Natural killer cell (primary cell): ENCODE results near the gene GDF15. TPM values are rescaled to one million over a fixed set of nuclear protein-coding genes. Genes with fewer than 3 reads are reported as not detected.

Experiments
- ATAC-seq, 3 donors: fragments of 150-1000 bp in 2 of 3; fragments of 200-7000 bp in 1 of 3; cut with Tn5 transposase; 1 replicate in 1 of 3; 2 replicates in 2 of 3; pipeline ENCODE4 v1.10.0; 2021; ENCODE audit warnings: mild to moderate bottlenecking in 2 of 3, moderate library complexity in 2 of 3
- DNase-seq, 2 donors: peaks; one replicate each; pipeline versions ENCODE4 v3.0.0 to v3.0.0-alpha.2; 2013 to 2021; ENCODE audit warnings: mixed read lengths in 1 of 2
- H3K27ac ChIP-seq: one replicate; pipeline ENCODE4 v1.5.1; 2013; ENCODE audit warnings: mild to moderate bottlenecking, low read length
- H3K27me3 ChIP-seq: one replicate; pipeline ENCODE4 v1.6.1; 2013; ENCODE audit warnings: low read length; ENCODE audit not compliant: control insufficient read depth, insufficient read depth
- H3K36me3 ChIP-seq: one replicate; pipeline ENCODE4 v1.6.1; 2013; ENCODE audit warnings: low read length; ENCODE audit not compliant: control insufficient read depth, insufficient read depth
- H3K4me1 ChIP-seq: one replicate; pipeline ENCODE4 v1.6.1; 2013; ENCODE audit warnings: low read length; ENCODE audit not compliant: control insufficient read depth, insufficient read depth
- H3K4me3 ChIP-seq: one replicate; pipeline ENCODE4 v1.5.1; 2013; ENCODE audit warnings: low read length
- H3K9me3 ChIP-seq: one replicate; pipeline ENCODE4 v1.6.1; 2013; ENCODE audit warnings: low read length; ENCODE audit not compliant: control insufficient read depth, insufficient read depth
- H3K27ac Mint-ChIP-seq, 2 donors: one replicate each; pipeline ENCODE4 v1.8.0; 2022; ENCODE audit warnings: mild to moderate bottlenecking in 2 of 2, mixed read lengths in 2 of 2, moderate library complexity in 1 of 2
- H3K27me3 Mint-ChIP-seq, 2 donors: one replicate each; pipeline ENCODE4 v1.8.0; 2022; ENCODE audit warnings: low read depth in 2 of 2, mixed read lengths in 2 of 2
- H3K36me3 Mint-ChIP-seq: one replicate; pipeline ENCODE4 v1.8.0; 2022; ENCODE audit warnings: mixed read lengths
- H3K4me1 Mint-ChIP-seq, 2 donors: one replicate each; pipeline ENCODE4 v1.8.0; 2022; ENCODE audit warnings: mixed read lengths in 2 of 2
- H3K4me3 Mint-ChIP-seq: one replicate; pipeline ENCODE4 v1.8.0; 2022; ENCODE audit warnings: mild to moderate bottlenecking, moderate library complexity, mixed read lengths
- H3K9me3 Mint-ChIP-seq, 2 donors: one replicate each; pipeline ENCODE4 v1.8.0; 2022; ENCODE audit warnings: mixed read lengths in 2 of 2
- CTCF ChIP-seq: fragments of 200-600 bp; IDR thresholded peaks from one replicate; pipeline ENCODE4 v1.8.0; 2022; ENCODE audit warnings: antibody characterized with exemption
- WGBS: methylation state at CpG from one replicate; pipeline ENCODE4 v1.1.7; 2013; ENCODE audit warnings: missing lambda C conversion rate; ENCODE audit not compliant: insufficient coverage; 5-methylcytosine and 5-hydroxymethylcytosine counted together
- intact Hi-C: fragments of 100-400 bp; cut with micrococcal nuclease; formaldehyde crosslinking; loops from one replicate; pipeline ENCODE4 v1.14.2; 2022
- total RNA-seq, 4 donors: library from RNA; stranded (reverse); fragments of 120-200 nt in 1 of 4; gene quantifications; one replicate each; pipeline versions ENCODE4 v1.2.3 to v1.2.4, GENCODE V29; 2013 to 2022

The GDF15 gene
- total RNA-seq, 3 donors from 2014 or later (not counting 1 experiment from before 2014, with no cell fraction given) = 0.85 to 1.5 TPM; not detected in 1

- no peaks in the 10 kb centered on the region for H3K36me3 Mint-ChIP-seq
- 78% methylated on average over 37 of the region's 37 CpGs for WGBS
- peak overlapping the region; percentile 70 for H3K4me3 Mint-ChIP-seq
- intact Hi-C loops = no loop called here
- ATAC-seq = peak; percentile 38 to 62 (median 41)
- H3K4me3 ChIP-seq = peak overlapping the region; percentile 35
- peak overlapping the region in 1 of 2 donors; percentile 81 for H3K27ac Mint-ChIP-seq
- H3K27me3 ChIP-seq = peaks cover 4% of the 10 kb centered on the region
- H3K9me3 ChIP-seq = no peaks in the 10 kb centered on the region
- peaks cover 0 to 3% of the 10 kb centered on the region in 2 donors for H3K27me3 Mint-ChIP-seq
- no peaks in the 10 kb centered on the region for H3K9me3 Mint-ChIP-seq
- H3K4me1 Mint-ChIP-seq = peaks cover 11 to 13% of the 10 kb centered on the region in 2 donors
- no peak for TF ChIP-seq CTCF
- no peak for DNase-seq
- no peaks in the 10 kb centered on the region for H3K36me3 ChIP-seq
- peaks cover 38% of the 10 kb centered on the region for H3K4me1 ChIP-seq
- H3K27ac ChIP-seq = no peak overlapping the region
Observed at GRCh38 chr19:18396471-18397241, 10.7 kb downstream of the GDF15 start.

- H3K4me3 ChIP-seq = peak within 1 kb of the TSS; percentile 35
- WGBS = 12% methylated on average over 32 of the region's 33 CpGs
- Mint-ChIP-seq H3K36me3 (no peaks in the 10 kb centered on the region), H3K4me1 (peaks cover 11 to 16% of the 10 kb centered on the region in 2 donors), H3K9me3 (no peaks in the 10 kb centered on the region), H3K27me3 (peaks cover 0 to 3% of the 10 kb centered on the region in 2 donors), H3K4me3 (peak within 1 kb of the TSS; percentile 70), H3K27ac (peak within 1 kb of the TSS in 1 of 2 donors; percentile 81)
- peak in 1 of 2 donors; percentile 32 for DNase-seq
- peak; percentile 77 to 86 (median 83) for ATAC-seq
- H3K27me3 ChIP-seq = peaks cover 4% of the 10 kb centered on the region
- H3K4me1 ChIP-seq = peaks cover 37% of the 10 kb centered on the region
- H3K9me3 ChIP-seq = no peaks in the 10 kb centered on the region
- intact Hi-C loops = no loop called here
- no peaks in the 10 kb centered on the region for H3K36me3 ChIP-seq
- H3K27ac ChIP-seq = no peak within 1 kb of the TSS
- no peak for TF ChIP-seq CTCF
Observed at GRCh38 chr19:18397242-18398202, 11.6 kb downstream of the GDF15 start, which contains the start of gene LRRC25. Gene LRRC25, minus strand, starts transcription at chr19:18397622. Its CDS starts 659 bp downstream, at chr19:18396963.

- Mint-ChIP-seq H3K27me3 (peaks cover 0 to under 1% of the 10 kb centered on the region in 2 donors), H3K4me1 (peaks cover 11 to 16% of the 10 kb centered on the region in 2 donors), H3K36me3 (no peaks in the 10 kb centered on the region), H3K27ac (no peak overlapping the region), H3K4me3 (no peak overlapping the region), H3K9me3 (no peaks in the 10 kb centered on the region)
- no peak for DNase-seq
- 68% methylated on average over 6 of the region's 6 CpGs for WGBS
- intact Hi-C loops = no loop called here
- TF ChIP-seq CTCF = no peak
- H3K27ac ChIP-seq = no peak overlapping the region
- peaks cover 4% of the 10 kb centered on the region for H3K27me3 ChIP-seq
- H3K4me1 ChIP-seq = peaks cover 32% of the 10 kb centered on the region
- ATAC-seq = no peak
- no peaks in the 10 kb centered on the region for H3K36me3 ChIP-seq
- no peaks in the 10 kb centered on the region for H3K9me3 ChIP-seq
- H3K4me3 ChIP-seq = no peak overlapping the region
Observed at GRCh38 chr19:18399008-18399407, 13.1 kb downstream of the GDF15 start.
